Measurements from ENCODE around the gene RDH5.

Gene RDH5

GRCh38 chr12:55696796-55697462, 23.3 kb upstream of the RDH5 start:
- DNase-seq, result no peak

GRCh38 chr12:55697686-55698085, 22.5 kb upstream of the RDH5 start:
- DNase-seq, result no peak

DNA sequence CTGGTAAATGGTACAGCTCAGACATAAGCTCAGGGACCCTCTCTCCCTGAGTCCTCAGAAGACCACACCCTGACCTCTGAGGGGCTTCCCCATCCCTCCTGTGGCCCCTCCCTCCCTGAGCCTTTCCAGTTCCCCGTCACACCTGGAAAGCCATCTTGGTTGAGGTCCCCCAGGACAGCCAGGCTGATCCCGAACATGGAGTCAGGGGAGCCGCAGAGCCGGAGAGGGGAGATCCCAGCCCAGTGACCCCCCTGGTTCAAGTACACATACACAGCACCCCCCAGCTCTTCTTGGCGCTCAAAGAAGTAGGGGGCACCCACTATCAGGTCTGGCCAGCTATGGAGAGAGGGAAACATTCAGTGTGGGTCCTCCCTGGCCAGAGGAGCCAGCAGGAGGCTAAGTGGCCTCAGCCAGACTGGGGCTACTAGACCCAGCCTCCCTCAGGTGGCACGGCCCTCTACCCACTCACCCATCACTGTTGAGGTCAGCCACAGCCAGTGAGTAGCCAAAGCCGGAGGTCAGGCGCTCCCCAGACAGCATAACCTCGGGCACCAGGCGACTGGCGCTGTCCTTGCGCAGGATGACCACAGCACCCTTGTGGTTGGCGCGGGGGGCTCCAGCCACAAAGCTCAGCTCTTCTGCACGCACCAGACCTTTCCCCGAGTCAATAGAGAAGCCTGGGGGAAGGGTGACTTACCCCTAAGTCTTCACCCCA, 21.8 kb upstream of the RDH5 start:
- no peak for DNase-seq

DNA sequence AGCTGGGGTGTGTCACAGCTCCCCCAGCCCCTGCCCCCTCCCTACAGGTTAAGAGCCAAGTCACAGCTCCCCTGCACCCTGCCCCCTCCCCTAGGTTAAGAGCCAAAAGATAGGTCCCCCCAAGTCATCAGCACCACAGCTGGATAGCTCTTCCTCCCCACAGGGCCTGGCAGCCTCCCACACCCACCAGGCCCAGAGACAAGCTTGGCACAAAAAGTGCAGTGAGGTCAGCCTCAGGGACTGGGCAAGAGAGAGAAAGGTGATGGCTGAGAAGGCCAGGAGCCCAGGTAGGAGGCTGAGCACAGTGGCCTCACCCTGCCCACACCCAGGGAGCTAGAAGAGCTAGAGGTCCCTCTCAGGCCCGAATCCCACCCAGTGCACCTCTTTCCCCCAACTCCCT, 21.2 kb upstream of the RDH5 start:
- no peak for DNase-seq

GRCh38 chr12:55699471-55700055, 20.6 kb upstream of the RDH5 start:
- DNase-seq, result no peak

DNA sequence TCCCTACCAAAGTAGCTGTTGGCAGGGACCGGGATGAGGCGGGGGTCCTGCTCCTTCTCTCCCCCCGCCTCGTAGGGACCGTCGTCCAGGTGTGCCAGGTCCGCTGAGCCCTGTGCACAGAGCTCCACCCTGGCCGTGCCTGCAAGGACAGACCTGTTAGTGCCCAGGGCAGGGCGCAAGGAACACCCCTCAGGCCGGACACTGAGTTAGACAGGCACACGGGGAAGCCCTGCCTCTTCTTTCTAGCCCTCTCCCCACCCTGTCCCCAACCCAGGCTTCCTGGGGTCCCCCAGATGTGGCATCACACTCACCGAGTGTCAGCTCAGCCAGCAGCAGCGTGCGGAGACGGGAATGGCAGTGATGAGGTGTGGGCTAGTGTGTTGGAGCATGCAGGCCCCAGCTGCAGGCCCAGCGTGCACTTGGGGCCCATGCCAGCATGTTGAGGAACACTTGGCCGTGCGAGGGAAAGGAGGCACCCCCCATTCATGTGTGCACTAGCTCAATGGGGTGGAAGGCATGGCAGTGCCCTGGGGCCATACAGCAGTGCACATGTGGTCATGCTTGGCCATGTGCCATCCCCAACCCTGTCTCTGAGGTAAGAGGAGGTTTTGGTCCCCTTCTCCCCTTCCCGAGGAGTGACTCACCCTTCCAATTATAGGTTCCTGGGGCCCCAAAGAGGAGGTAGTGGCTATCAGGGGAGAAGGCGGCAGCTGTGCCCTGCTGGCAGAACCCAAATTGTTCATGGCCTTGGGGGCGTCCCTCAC, 19.8 kb upstream of the RDH5 start:
- no peak for DNase-seq

DNA sequence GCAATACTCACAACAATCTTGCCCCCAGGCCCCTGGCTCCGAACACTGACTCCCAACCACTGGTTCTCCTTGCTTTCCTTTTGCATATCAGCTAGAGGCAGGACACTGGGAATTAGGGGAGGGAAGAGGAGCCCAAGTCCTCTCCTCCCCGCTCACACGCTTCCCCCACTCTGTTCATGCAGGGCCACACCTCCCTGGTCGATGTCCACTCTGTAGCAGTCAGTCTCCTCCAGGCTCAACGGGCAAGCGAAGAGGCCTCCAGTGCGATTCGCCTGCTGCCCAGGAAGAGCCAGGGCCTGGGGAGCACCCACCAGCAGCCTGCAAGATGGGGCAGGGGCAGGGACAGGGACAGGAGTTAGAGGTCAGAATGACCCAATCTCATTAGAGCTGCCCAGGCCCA, 17.3 kb upstream of the RDH5 start:
- no peak for DNase-seq

GRCh38 chr12:55703288-55703687, 16.9 kb upstream of the RDH5 start:
- DNase-seq, result no peak

- DNase-seq, result no peak
These were observed 16.1 kb upstream of the RDH5 start for GRCh38 chr12:55703901-55704761.

DNA sequence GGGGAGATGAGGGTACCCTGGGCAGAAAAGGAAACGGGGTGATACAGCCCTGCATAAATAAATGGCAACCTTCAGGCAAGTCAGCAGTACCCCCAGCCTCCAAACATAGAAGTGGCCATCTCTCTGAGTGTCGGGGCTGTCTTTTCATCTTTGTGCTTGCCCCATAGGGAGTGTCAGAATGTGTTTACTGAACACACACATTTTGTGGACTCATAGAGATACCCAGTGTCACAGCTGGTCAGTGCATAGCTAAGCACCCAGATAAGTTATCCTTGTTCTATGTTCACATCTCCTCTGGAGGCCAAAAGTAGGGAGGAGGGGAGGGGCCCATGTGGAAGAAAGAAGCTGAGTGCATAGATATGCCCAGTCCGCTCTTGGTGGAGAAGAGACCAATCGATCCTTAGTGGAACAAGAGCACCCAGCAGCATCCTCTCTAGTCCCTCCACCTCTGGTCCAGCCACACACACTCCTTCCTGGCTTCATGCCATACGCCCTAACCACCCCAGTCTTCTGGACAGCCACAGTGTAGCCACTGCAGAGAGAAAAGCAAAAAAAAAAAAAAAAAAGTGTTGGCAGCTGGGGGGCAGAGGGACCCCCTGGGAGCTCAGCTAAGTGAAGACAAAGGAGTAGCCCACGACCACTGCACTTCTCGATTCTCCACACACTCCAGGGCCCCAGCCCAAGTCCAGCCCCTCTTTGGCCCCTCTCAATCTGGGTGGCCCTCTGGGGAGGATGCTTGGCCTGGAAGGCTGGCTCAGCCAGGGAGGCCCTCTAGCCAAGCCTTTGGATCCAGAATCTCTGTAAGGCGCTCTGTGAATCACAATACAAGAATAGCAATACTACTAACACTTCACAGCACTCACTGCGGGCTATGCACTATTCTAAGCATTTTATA, 15.1 kb upstream of the RDH5 start:
- no peak for DNase-seq

DNA sequence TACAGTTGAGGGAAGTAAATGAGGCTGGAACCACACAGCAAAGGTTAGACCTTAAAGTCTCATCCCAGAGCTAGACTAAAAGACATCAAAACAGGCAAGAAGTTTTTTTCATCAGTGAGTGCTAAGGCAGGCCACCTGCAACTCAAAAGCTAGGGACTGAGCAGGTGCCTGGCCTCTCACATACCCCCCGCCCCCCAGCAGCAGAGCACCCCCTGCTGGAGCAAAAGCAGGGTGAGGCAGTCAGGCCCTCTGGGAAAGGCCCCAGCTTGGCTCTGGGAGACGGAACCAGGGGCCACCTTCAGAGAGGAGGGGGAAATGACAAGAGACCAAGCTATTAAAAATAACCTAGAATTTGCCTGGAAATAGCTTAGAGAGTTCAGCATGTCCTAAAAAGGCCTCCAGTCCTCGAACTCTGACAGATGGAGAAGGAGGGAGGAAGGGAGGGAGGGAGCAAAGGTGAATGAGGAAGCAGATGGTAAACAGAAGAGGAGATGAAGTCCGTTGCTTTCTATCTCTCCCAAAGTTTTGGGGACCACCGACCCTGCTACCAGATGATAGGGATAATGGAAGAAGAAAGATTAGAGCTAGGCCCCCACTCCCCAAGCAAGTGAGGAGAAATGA, 14.3 kb upstream of the RDH5 start:
- no peak for DNase-seq

DNA sequence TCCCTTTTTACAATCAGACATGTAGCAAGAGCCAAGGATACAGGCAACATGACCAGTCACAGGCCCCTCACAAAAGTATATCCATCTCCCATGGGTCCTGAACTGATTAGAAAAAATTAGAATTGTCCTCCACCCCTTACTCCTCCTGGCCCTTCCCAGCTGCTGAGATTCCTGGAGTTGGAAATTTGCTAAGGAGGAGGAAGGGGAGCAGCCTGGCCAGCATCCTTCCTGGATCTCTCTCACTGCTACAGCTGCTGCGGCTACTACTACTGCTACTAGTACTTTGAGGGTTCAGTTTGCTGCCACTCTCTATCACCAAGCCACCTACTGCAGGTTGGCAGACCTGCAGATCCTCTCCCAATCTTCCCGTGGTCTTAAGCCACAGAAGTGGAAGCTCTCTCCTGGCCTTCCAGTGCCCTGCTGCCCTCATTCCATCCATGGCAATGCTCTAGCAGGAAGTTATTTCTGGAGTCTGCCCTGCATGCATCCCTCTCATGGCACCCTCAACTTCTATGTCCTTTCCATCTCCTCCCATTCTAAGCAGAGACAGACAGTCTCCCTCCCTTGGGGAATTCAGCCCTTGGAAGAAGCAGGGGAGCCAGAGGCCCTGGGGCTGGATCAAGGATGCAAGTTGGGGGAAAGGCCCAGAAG, 13.5 kb upstream of the RDH5 start:
- DNase-seq, result no peak

DNA sequence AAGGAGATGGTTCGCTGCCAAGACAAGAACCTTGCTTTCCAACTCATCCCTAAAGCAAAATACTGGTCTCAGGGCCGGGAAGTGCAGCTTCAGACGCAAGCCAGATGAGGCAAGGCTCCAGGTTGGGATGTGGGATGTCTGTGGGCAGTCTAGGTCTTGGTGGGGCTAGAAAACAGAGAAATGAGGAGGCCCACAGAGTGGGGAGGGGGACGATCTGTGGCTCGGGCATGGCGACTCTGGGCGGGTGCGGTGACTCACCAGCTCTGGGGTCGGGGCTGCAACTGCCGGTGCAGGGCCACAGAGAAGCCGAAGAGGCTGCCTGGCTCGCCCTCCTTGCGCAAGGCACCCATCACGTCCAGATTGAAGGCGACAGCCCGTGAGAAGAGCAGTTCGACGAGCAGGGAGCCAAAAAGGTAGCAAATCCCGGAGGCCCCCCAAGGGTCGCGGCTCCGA, 12.9 kb upstream of the RDH5 start:
- no peak for DNase-seq

DNA sequence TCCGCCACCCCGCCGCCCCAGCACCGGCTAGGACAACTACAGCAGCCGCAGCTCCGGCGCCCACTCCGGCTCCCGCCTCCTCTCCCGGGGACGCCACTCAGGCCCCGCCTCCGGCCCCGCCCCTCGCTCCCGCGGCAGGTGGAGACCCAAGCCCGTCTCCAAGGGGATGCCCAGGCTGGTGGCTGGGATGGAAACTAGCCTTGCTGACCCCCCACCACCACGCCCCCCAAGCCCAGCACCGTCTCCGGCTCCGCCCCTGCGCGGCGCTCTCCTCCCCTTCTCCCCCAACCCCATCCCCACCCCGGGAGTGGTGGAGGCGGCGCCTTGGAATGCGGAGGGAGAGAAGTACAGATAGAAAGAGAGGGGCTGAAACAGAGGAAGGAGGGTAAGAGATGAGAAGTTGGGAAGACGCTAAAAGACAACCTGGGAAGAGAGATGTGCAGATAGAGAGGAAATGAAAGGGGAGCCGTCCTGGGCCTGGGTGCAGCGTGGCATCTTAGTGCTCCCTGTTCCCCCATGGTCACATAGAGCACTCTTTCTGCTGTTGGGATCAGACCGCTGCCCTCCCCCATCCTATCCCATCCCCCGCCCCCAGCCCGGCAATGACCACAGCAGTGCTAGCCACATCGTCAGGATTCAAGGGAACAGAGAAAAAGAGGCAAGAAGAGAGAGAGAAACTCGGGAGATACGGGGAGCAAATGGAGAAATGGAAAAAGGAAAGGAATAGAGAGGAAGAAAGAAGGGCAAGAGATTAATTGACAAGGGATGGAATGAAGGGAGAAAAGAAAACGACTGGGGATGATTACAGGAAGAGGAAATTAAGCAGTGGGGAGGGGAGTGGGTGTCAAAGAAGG, 12.1 kb upstream of the RDH5 start, which contains the start of gene ITGA7:
ITGA7 (minus strand) TSS at position 64 of the 854 bp plus-strand sequence. CDS start 222 bp downstream, outside the sequence.
- DNase-seq, result peak; percentile 65

DNA sequence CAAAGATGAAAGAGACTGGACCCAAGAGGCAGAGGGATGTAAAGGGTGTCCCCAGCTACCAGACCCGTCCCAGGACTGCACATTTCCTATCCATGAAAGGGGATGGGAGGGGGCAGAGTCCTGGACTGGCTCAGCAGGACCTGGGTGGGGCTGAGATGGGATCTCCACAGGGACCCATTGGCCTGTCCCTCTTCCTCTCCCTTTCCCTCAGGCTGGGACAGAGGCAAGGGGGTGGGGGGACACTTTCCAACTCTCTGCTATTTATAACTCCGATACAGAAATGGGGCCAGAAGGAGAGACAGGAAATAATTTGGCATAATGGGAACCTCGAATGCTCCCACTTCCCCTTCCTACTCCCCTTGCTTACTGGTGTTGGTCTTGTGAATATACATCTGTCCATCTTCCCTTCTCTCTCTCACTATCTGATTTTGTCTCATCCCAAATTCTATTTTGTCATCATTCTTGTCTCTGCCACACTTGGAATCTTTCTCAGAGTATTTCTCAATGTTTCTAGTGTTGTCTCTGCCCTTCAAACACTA, 11.4 kb upstream of the RDH5 start:
- no peak for DNase-seq

DNA sequence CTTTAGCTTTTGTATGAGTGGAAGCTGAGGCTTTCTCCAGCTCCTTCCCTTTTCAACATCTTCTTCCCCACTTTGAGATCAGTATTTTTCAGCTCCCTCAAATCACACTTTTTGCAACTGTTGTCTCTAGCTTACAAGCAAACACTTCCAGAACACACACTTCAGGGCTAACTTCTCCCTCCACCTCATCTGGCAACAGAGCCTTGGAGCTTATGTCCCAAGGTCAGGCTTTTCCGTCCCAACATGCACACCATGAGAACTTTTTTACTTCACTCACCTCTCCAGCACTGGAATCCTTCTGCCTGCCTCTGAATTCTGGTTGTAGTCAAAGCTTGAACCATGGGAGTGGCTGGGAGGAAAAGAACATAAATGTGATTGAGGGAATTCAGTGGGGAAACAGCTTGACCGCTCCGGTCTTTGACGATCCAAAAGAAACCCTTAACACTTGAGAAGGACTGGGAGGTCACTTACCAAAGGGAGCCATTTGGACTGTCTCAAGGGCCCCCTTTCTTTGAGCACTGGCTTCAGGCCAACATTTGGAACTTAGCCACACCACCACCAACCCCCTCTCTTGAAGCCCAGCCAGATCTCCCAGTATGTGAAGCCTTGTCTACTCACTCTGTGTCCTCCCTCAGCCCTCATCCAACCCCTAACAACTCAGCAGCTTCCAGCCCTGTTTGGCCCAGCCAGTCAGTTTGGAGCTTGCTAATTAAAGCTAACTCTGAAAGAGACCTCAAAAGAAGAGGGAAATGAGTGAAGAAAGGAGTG, 8.2 kb upstream of the RDH5 start:
- no peak for DNase-seq

GRCh38 chr12:55712700-55713415, 7.3 kb upstream of the RDH5 start:
- no peak for DNase-seq

DNA sequence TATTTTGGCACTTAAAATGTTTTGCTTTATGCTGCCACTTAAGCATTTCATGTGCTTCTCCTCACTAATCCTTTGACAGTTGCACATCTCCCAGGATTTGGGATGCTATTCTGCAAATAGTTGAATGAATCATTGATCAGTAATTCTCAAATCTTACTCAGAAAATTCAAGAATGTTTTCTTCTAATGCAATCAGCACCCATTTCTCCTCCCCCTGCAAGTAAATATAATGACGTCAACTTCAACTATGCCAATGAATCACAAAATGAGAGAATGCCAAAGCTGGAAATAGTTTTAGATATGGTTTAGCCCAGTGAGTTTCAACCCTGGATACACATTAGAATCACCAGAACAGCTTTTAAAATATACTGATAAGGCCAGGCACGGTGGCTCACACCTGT, 6.5 kb upstream of the RDH5 start:
- DNase-seq, result no peak

Measured in CD4-positive, alpha-beta T cell treated with Interleukin-21 for 1 hour (primary cell).